ENCODE measurements around the gene GREB1.

The GREB1 gene

DNA sequence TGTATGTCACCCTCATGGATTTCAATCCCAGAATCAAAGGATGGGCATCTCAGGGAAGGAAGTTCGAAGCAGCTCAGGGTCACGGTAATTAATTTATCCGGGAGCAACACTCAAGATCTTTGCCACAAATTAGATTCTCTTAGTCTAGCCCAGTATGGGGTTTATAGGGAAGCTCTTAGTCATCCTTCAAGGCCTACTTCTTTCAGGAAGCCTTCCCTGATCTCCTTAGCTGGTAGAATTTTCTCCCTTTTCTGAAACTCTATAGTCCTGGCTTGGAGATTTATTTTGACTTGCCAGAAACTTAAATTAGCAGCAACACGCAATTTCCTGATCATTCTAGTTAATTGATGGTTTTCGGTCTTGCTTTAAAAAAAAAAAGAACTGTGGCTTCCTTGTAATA is 20.5 kb upstream of the GREB1 start:
- no peak for DNase-seq

DNA sequence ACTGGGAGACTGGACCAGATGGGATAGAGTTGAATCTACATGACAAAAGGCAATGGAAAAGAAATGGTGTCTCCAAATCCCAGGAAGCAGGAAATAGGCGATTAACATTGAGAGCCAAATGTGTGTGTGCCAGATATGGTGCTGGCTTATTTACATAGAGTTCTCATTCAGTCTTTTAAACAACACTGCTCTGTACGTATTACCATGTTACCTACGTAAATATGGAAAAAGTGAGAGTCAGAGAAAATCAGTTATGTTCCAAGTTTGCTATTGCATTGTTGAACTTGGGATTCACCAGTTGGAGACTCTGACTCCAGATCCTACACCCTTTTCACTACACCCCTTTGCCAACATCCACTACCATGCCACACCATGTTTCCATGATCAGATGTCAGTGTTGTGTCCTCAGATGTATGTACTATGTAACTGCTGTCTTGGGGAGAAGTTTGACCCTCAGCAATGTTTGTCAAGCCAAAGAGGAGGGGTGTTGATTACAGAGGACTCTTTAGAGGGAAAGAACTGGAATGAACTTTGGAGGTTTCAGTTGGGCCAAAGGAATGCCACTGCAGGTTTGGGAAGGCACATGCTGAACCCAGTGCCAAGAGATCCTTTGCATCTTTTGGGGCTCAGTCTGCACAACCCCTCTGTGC is 19.6 kb upstream of the GREB1 start:
- no peak for DNase-seq

DNA sequence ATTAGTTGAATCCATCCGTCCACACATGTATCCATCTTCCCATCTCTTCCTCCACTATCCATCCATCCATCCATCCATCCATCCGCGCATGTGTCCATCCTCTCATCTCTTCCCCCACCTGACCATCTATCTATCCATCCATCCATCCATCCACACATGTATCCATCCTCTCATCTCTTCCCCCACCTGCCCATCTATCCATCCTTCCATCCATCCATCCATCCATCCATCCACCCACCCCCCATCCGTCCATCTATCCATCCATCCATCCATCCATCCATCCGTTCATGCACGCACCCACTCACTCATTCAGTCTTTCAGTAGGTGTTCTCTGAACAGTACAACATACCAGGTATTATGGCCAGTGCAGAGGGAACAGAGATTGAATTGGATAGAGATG is 18.9 kb upstream of the GREB1 start:
- DNase-seq = no peak

DNA sequence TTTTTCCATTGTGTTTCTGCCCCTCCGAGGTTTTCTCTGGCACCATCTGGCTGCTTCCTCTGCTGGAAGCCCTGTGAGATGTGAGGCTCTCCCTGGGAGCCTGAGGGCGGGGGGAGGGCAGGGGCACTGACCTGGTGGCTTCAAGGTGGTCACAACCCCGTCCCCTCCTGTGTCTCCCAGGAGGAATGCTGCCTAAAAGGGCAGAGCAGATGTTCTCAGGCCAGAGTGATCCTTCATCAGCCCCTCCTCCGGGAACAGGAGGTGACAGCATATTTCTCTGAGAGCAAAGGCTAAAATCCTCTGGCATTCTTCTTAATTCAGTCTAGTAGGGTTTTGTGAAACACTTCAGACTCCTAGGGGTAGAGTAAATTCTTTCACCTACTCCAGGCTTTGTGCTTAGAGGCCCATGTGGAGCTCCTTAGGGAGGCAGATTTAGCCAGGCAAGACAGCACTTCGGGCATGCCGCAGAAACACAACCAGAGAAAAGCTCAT is 18.3 kb upstream of the GREB1 start:
- DNase-seq = no peak

DNA sequence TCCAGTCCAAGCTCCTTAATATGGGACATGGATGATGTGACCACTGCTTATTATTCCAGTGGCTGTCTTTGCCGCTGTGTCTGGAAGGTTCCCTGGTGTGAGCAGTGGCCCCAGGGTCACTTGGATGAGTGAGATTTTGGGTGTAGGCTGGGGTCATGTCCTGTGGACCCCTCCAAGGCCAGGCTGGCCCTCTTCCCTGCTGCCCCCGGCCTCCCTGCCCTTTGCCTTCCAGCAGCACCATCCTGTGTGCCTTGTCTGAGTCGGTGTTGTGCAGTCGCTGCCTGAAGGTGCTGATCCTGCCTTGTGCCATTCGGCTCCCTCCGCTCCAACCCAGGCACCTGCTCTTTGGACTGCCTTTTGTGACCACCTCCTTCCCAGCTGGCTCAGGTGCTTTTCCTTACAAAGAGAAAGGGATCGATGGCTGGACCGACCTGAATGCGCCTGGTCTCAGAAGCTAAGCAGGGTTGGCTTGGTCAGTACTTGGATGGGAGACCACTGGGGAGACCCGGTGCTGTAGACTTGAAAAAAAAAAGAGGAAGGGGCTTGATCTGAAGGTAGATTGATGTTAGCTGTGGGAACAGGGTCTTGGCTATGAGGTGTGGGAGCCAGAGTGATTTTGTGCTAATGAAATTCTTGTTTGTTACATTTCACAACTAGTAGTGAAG is 16.7 kb upstream of the GREB1 start:
- no peak for DNase-seq

DNA sequence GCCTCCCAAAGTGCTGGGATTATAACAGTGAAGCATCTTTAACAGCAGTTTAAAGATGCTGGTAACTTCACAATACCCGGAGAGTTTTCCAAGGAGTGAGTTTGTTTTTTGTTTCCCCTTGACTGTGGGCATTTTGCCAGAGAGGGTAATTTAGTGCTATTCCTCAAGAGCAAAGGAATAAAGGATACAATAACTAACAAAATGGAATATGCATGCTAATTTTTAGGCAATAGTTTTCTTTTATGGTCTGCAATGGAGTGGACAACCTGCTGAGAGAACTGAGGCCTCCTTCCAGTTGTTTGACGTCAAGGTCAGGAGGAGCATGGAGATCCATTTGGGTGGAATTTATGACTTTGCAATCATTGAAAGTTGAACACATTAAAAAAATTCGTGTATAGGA is 15.9 kb upstream of the GREB1 start:
- no peak for DNase-seq

DNA sequence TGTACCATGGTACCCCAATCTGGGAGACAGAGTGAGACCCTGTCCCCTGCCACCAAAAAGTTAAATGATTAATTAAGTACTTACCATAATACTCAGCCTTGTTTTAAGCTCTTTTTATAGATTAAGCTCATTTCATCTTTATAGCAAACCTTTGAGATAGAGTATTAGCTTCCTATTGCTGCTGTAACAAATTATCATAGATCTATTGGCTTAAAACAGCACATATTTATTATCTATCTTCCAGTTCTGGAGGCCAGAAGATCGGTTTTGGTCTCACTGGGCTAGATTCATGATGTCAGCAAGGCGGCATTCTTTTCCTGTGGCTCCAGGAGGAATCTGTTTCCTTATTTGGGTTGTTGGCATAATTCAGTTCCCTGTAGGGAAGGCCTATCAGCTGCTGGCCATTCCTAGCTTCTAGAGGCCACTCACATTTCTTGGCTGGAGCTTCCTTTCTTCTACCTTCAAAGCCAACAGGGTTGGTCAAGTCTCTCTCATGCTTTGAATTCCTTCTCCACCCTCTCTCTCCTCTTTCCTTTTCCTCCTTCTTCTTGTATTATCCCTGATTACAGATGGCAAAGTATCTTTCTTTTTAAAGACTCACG is 13.7 kb upstream of the GREB1 start:
- no peak for DNase-seq

DNA sequence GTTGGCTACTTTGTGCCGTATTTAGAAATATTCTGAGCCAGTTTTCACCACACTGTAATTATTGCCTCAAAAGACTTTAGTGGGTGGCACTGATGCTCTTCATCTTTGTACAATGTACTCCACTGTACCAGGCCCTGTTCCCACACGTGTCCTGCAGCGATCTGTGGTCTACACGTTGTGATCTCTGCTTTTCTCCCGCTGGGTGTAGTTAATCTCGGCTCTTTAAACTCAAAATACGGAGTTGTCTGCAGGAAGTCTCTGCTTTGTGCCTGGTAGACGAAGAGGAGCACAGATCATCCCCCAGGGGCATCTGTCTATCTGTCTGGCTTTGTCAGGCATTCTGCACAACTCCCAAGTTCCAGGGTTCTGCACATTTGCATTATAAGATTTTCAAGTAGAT is 12.1 kb upstream of the GREB1 start:
- no peak for DNase-seq

DNA sequence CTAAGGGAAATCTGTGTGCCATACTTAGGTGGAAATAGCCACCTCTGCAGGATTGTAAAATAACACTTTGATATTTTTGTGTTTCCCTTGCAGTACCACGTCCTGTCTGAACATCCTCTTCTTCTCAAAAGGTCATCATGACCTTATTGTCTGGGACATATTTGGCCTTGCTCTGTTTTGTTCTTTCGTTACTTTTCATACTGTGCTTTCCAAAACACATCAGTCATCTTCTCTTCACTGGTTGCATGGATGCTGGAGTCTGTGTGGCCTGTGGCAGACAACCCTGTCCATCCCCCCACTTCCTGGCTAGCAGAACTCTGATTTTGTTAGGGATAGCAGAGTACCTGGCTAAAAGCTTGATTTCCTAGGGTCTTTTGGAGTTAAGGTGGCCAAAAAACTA is 9.4 kb upstream of the GREB1 start:
- no peak for DNase-seq

DNA sequence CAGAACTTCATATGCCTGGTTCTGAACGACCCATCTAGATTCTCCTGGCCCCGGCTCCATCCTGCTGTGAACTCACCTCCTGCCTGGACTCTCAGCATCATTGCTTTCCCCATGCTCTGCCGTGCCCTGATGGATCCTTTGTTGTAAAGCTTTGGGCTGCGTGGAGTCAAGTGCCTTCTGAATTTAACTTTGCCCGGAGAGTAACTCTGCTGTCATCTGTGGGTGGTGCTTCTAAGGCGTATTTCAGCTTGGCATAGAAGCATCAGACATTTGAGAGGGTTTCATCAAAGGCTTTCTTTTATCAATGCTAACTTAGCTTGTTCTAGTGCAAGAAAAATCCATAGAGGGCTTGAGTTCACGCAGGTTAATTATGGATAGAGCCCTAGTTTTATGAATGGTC is 8.1 kb upstream of the GREB1 start:
- no peak for DNase-seq

DNA sequence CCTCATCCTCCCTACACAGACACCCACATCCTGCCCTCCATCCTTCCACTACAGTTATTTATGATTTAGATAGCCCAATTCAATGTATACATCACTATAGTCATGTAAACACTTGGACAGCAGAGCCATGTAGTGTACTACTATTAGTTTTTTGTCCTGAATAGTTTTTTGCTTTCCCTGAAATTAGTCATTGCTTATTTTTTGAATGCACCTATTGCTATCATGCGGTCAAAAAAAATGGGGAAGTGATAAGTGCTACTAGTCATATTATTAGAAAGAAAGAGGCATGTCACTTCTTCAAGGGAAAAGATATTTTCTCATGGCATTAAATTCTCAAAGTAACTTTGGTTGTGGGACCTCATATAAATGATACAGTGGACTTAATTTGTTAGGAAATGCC is 6.8 kb upstream of the GREB1 start:
- DNase-seq = no peak

DNA sequence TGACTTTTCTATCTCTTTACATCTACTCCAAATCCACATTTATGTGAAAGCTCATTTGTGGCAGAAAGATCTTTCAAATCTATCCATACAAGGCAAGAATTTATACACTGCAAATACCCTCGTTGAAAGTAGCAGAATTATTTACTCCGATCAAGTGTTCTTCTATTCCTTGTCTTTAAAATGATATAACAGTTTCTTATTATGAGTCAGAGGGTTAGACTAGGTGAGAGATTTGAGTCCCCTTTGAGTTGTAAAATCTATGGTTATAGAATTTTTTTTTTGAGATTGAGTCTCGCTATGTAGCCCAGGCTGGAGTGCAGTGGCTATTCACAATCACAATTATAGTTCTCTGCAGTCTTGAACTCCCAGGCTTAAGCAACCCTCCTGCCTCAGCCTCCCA is 5.6 kb upstream of the GREB1 start:
- DNase-seq = no peak

DNA sequence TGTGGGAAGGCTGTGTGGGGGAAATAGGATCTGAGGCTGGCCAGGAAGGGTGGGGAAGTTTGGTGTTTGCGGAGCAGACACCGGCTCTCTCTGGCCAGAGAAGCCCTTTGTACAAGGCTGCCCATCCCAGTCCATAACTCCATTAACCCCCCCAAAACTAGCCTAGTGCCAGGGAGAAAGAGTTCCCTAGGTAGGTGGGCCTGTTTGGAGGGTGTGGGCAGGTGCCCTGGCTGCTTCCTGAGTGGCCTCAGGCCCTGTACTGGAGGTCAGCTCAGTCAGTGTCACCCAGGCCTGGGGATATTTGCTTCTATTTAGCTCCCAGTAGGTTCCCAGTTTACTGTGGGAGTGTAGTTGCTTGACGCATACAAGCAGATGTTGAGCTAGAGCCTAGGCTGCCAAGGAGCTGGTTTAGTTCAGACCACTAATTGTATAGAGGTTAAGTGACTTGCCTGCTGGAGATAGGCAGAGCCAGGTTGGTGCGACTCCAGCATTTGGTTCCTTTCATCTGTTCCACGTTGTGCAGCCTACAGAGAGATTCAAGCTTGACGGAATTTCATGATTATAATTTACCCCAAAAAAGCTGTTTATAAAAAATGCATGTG is 2.9 kb upstream of the GREB1 start:
- DNase-seq = no peak

DNA sequence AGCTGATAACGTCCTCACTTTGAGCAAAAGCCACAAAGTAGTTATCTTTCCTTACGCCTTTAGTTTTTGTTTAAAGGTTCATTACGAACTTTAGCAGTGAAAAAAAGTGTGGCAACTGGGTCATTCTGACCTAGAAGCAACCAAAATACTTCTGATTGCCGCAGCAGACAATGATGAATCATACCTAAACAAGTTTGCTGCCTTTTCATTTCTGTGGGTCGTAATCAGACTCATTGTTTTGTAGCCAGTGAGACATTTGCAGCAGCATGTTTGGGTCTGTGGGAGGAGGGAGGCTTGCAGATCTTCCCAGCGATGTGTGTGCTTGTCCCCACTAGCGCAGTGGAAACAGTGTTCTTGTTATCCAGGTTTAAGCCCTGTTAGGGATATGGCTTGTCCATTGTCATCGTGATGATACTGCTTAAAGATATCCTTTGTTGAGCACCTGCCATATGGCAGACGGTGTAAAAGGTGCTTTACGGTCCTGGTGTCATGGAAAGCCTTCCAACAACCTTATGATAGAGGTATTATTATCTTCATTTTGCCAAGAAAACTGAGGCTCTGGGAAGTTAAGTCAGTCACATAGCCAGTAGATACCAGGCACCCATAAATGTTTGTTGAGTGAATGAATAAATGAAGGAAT is 1.3 kb upstream of the GREB1 start:
- DNase-seq = no peak

DNA sequence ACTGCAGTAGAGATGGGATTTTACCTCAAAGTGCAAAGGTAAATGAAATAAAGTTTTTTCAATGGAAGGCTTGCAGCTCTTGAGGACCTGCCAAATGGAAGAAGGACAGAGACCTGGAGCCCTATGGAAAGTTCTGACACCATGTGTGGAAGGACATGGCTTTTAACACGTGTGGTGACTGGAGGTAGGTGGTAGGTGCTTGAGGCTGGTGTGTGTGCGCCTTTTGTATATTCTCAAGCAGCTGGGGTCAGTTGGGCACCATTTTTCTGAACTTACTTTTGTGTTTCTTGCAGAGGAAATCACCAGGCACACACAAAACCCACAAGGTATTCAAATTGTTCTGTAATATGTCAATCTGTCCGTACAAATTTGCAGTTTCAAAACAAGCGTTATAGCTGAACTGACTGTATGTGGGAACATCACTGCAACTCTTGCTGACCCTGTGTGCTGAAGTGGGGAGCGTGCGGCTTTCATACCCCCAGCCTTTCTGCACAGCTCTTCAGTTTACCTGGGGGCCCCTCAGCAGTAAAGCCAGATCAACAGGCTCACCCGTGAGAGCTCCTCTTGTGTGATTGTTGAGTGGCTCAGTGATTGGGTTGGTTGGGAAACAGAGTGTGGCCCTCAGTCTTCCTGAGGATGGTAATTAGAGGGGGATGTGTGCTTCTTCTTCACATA is 363 bp downstream of the GREB1 start:
- DNase-seq = no peak

DNA sequence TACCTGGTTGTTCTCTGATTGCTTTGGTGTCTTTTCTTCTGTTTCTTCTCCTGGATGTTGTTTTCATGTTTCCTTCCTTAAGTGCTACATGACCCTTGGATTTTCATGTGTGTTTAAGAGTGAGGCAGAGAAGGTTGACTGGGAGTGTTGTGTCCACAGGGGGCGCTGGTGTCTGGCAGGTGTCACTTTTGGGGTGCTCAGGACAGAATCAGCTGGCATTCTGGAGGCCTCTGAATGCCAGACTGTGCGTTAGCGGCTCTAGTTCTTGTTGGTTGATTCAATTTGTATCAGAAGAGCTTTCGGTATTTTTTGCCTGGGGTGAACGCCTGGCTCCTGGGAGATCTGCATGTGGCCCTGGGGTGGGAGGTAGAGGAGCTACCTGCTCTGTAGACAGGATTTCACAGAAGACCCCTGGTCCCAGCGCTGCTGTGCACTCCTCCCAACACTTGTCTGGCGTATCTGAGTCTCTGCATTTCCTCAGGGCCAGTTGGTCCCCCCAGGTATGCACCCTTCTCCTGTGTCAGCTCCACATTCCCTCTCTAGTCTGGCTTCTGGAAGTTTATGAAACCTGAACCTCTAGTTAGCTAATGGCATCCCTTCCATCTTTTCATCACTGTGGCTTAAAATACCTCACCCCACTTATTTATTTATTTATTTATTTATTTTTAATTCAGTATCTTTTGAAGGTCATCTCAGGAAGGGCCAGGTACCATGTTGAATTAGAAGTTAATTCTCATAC is 1.1 kb downstream of the GREB1 start:
- DNase-seq = no peak

DNA sequence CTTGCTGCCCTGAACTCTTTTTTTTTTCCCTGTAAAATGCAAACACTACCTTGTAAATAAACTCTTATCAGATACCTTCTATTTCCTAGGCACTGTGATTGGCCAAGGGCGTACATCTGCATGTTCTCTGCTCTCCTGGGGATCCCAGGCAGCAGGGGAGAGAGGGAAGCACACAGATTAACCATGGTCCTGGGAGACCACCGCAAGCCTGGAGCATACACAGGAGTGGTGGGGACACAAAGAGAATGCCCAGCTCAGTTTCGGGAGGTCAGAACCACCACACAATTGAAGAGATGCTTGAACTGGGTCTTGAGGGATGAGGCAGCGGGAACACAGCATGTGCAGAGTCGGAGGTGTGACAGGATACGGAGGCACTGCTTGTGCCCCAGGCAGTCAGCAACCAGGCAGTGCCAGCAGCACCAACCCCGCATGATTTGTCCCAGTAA is 2.1 kb downstream of the GREB1 start:
- no peak for DNase-seq

DNA sequence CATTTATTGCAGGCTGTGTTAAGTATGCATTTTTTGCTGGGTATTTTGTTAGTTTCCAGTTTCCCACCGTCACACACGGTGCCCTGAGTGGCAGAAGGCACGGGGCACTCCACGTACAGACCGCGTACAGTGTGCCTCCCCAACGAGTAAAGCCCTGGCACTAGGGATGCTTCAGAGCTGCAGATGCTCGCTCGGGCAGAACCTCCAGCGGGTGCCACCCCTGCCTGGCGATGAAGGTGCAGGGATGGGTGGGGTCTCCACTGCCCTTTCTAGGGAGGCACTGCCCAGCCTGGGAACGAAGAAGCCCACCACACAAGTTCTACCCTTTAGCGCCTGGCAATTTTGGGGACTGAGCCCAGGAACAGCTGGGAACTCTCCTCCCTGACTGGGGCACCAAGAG is 4.1 kb downstream of the GREB1 start:
- no peak for DNase-seq

DNA sequence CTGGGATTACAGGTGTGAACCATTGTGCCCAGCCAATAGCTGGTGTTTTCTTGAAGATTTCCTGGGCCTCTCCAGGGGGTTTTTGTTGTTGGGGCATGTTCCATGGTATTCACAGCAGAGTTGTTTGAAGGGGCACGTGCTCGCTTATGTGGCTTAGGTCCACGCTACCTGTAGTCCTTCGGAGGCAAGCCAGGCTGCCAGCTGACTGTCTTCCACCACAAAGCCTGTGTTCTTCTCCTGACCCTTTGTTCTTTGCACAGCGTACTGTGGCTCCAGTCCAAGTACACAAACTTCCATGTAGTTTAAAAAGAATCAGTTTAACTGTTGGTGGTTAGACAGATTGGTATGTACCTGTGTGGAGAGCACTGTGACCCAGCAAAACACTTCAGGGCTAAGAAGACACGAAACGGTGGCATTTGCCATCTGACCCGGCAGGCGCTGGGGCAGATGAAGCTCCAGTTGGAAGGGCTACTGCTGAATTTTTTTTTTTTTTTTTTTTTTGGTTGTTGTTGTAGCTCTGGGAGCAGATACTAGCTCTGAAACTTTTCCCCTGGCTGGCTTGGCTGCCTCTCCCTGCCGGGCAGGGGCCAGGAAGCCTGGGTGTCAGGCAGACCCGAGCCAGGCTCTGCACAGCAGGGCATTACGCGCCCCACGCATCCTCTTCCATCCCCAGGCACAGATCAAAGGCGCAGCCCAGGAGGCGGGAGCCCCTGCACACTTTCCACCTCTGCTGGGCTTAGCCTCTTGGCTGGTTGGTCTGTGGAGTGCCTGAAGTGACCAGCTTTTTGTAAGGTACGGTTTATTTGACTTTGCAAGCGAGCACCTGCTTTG is 5.7 kb downstream of the GREB1 start:
- no peak for DNase-seq

DNA sequence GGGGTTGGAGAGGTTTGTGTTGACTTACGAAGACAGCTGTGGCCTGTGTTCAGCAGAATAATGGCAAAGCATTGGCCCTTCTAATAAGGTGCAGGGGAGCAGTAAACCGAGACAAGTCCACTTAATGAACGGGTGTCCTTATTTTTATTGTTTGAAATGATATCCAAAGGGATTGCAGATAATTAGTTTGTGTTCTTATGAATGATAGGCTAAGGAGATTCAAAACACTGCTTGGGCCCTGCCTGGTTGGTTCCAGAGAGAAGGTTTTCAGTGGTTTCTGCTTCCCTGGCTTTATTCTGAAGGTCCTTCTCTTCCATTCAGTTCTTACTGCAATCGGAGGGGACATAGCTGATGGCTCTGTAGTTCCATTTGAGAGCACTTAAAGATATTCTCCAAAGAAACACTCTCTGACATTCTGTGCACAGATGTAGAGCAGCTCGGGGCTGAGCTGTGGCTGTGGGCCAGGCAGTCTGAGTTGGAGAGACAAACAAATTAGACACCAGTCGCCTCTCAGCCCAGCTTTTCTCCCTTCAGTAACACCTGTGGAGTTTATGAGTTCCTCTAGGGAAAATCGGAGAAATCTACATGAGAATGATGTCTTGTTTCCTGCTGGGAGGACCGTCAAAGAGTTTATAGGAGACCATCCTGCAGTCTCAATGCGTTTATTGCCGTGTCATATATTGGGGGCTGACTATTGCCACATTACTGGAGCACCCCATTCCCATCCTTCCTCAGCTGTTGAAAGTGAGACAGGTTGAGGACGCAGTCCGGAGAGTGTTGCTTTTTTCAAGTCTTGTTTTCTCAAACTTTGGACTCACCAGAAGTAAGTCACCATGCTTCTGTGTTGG is 6.5 kb downstream of the GREB1 start:
- no peak for DNase-seq

Measured in NK-92 treated with Interleukin-12 subunit alpha and Interleukin-12 subunit beta, amount 100 ng/mL, for 24 hours (cell line).